K562 (cell line): ENCODE measurements around the gene CHRNG. TPM values are rescaled to one million over a fixed set of nuclear protein-coding genes. Genes with fewer than 3 reads are reported as not detected.

Experiments used
- ARID2 ChIP-seq: fragments of 450-650 bp; IDR thresholded peaks from 2 replicates; pipeline ENCODE4 v1.6.1; 2017; ENCODE audit warnings: antibody characterized with exemption, mild to moderate bottlenecking
- ATF1 ChIP-seq, 2 experiments: fragments of 450-650 bp in 1 of 2; IDR thresholded peaks; 2 replicates each; pipeline ENCODE4 v1.6.1; 2016; ENCODE audit warnings: missing compliant biosample characterization in 1 of 2, missing genetic modification characterization in 1 of 2
- CBX2 ChIP-seq: fragments of 200-600 bp; sonication (generic); IDR thresholded peaks from one replicate; pipeline ENCODE4 v1.6.1; 2012; ENCODE audit warnings: mild to moderate bottlenecking, low read length, inconsistent platforms; ENCODE audit not compliant: insufficient read depth, poor library complexity, severe bottlenecking
- CHCHD3 ChIP-seq: fragments of 250-450 bp; sonication (Bioruptor Pico); IDR thresholded peaks from 2 replicates; pipeline ENCODE4 v2.1.2; 2022; ENCODE audit warnings: mild to moderate bottlenecking
- CHD4 ChIP-seq: fragments of 200-600 bp; sonication (generic); IDR thresholded peaks from 3 replicates; pipeline ENCODE4 v1.6.1; 2012; ENCODE audit warnings: low read depth, mild to moderate bottlenecking, mixed read lengths, low read length, inconsistent platforms; ENCODE audit not compliant: insufficient read depth, insufficient replicate concordance, poor library complexity, severe bottlenecking
- ERF ChIP-seq: fragments of 450-650 bp; formaldehyde crosslinking; IDR thresholded peaks from 2 replicates; pipeline ENCODE4 v1.4.0; 2020; ENCODE audit warnings: mild to moderate bottlenecking, mixed read lengths
- GABPB1 ChIP-seq: sonication (generic); formaldehyde crosslinking; IDR thresholded peaks from 2 replicates; pipeline ENCODE4 v1.8.0; 2022; ENCODE audit warnings: mild to moderate bottlenecking, missing genetic modification reagents
- ILK ChIP-seq: fragments of 450-650 bp; IDR thresholded peaks from 2 replicates; pipeline ENCODE4 v1.6.1; 2016; ENCODE audit warnings: missing genetic modification characterization, low read depth, mild to moderate bottlenecking, missing compliant biosample characterization, moderate library complexity, borderline replicate concordance
- IRF2 ChIP-seq: sonication (generic); formaldehyde crosslinking; IDR thresholded peaks from 2 replicates; pipeline ENCODE4 v1.8.1; 2022; ENCODE audit warnings: mild to moderate bottlenecking, missing genetic modification reagents
- L3MBTL2 ChIP-seq: fragments of 450-650 bp; IDR thresholded peaks from 2 replicates; pipeline ENCODE4 v1.6.1; 2016; ENCODE audit warnings: mild to moderate bottlenecking, moderate library complexity
- PKNOX1 ChIP-seq: fragments of 450-650 bp; IDR thresholded peaks from 2 replicates; pipeline ENCODE4 v1.6.1; 2016
- VEZF1 ChIP-seq: fragments of 200-800 bp; sonication (Bioruptor generic); IDR thresholded peaks from 2 replicates; pipeline ENCODE4 v1.6.1; 2017; ENCODE audit warnings: missing genetic modification characterization, missing compliant biosample characterization
- ZBTB12 ChIP-seq: fragments of 250-450 bp; sonication (Bioruptor Pico); IDR thresholded peaks from 2 replicates; pipeline ENCODE4 v1.4.0; 2020
- ZNF76 ChIP-seq: fragments of 250-450 bp; sonication (Bioruptor Pico); IDR thresholded peaks from 2 replicates; pipeline ENCODE4 v1.4.0; 2020; ENCODE audit warnings: mild to moderate bottlenecking, moderate library complexity, borderline replicate concordance
- polyA plus RNA-seq, 8 experiments: library from polyadenylated mRNA; depleted of rRNA in 4 of 8; stranded (reverse) in 5 of 8; unstranded in 3 of 8; fragments of >200 nt; fragmentation: Nextera tagmentation in 2 of 8; fragmentation: Illumina TruSeq in 1 of 8; extraction: Ambion mirVana in 2 of 8; extraction: Trizol in 1 of 8; gene quantifications; 2 replicates each; pipeline versions ENCODE4 v1.2.1 to v1.2.3, GENCODE V29; 2011 to 2014; ENCODE audit warnings: inconsistent platforms in 1 of 8, missing spikeins in 1 of 8
- total RNA-seq, 7 experiments: library from RNA; depleted of rRNA in 6 of 7; stranded (reverse); fragments of >200 nt in 6 of 7; fragmentation: Illumina TruSeq in 2 of 7; extraction: Trizol in 2 of 7; gene quantifications; 2 replicates each; pipeline versions ENCODE4 v1.2.1 to v1.2.3, GENCODE V29; 2011 to 2021; ENCODE audit warnings: low replicate concordance in 1 of 7

Gene CHRNG
- total and polyA plus RNA-seq, 9 of the 15 experiments (the other 6 are each of a cell fraction or from before 2014, with no cell fraction given) = not detected

- TF ChIP-seq ZBTB12 (CRISPR knock-in tag) (0 out of 2 replicates have a peak, but pooled peaks have one; percentile 24), ATF1 (CRISPR knock-in tag; IDR thresholded peaks at IDR 0.05) (no peak), ATF1 (tag; IDR thresholded peaks at IDR 0.05) (peak; percentile 76), CHCHD3 (CRISPR knock-in tag) (no peak), ILK (tag) (no peak), CBX2 (no peak), IRF2 (CRISPR knock-in tag) (no peak), PKNOX1 (peak; percentile 62), ZNF76 (CRISPR knock-in tag) (no peak), CHD4 (peak; percentile 69), GABPB1 (CRISPR knock-in tag) (peak; percentile 100), ERF (CRISPR knock-in tag) (0 out of 2 replicates have a peak, but pooled peaks have one; percentile 40), VEZF1 (CRISPR knock-in tag) (peak; percentile 96), L3MBTL2 (peak; percentile 98), ARID2 (no peak)
These were observed 11.1 kb downstream of the CHRNG start, which contains the start of the genes EIF4E2 and TIGD1 (continued) for GRCh38 chr2:232550354-232551249.
